ENCODE measurements around the gene DYNC2I2. TPM values are rescaled to one million over a fixed set of nuclear protein-coding genes. Genes with fewer than 3 reads are reported as not detected.
A peak's percentile ranks its signal among the peaks of the same experiment; 100 is the strongest.
"Not testable (repeated sequence)": the region's sequence is repeated elsewhere in the genome, so short reads cannot be mapped to it uniquely, and the experiment has no call there.

DYNC2I2 gene
- total RNA-seq, 1 donor from 2014 or later, result 56.1 TPM

DNA sequence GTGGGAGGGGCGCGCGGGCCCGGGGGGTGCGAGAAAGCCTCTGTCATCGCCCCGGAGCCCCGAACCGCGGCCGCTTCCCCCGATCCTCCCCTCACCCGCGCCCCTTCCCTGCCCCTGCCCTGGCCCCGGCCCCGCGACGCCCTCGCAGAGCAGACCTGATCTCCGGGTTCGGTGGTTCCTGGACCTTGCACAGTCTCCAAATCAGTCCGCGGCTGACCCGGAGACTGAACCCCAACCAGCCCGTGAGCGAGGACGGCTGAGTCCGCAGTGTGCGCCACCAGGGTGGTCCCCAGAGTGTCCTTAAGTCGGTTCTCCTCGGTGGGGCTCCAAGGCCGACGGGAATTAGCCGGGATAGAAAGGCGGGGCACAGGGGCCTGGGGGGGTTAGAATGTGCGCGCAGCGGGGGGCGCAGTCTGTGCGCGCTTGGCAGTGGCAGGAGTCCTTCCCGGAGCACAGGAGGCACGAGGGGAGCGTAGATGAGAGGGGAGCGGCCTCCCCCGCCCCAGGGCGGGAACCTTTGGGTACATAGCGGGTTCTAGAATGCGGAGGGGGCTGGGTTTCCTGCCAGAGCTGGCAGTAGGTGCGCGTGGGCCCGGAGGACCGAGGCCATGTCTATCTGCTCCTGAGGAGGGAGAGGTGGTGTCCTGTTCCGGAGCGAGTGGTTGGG, 46.4 kb upstream of the DYNC2I2 start:
- H3K36me3 ChIP-seq (ENCODE audit: control insufficient read depth, insufficient read depth, low read length), result no peaks in the 10 kb centered on the region
- H3K4me3 ChIP-seq (ENCODE audit: low read depth, low read length), result peak overlapping the region; percentile 83
- DNase-seq (ENCODE audit: low read depth), result no peak
- TF ChIP-seq, protein P1, sequence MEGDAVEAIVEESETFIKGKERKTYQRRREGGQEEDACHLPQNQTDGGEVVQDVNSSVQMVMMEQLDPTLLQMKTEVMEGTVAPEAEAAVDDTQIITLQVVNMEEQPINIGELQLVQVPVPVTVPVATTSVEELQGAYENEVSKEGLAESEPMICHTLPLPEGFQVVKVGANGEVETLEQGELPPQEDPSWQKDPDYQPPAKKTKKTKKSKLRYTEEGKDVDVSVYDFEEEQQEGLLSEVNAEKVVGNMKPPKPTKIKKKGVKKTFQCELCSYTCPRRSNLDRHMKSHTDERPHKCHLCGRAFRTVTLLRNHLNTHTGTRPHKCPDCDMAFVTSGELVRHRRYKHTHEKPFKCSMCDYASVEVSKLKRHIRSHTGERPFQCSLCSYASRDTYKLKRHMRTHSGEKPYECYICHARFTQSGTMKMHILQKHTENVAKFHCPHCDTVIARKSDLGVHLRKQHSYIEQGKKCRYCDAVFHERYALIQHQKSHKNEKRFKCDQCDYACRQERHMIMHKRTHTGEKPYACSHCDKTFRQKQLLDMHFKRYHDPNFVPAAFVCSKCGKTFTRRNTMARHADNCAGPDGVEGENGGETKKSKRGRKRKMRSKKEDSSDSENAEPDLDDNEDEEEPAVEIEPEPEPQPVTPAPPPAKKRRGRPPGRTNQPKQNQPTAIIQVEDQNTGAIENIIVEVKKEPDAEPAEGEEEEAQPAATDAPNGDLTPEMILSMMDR (IDR thresholded peaks at IDR 0.05; ENCODE audit: insufficient read depth, low read length, poor library complexity, severe bottlenecking), result no peak
- no peaks in the 10 kb centered on the region for H3K27me3 ChIP-seq (ENCODE audit: control insufficient read depth, insufficient read depth, low read length)

DNA sequence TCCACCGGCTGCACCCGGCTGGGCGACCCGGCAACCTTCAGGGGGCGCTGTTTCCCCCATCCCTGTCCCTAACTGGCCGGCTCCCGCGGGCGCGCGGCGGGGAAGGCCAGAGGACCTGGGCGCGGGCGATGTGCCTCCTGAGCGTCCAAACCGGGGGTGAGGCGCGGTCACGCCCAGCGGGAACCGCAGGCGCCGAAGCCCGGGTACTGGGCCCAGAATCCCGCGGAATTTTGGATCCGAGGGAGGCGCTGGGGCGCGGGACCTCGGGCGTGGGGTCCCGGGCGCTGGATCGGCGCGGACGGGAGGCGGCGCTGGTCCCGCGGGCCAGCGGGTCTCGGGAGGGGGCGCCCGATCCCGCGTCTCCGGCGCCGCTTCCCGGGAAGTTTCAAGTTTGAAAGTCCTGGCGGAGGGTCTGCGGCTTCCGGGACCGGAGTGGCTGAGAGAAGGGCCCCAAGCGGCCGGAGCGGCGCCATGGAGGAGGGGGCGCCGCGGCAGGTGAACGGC, 45.9 kb upstream of the DYNC2I2 start, which contains the start of gene PKN3:
TSS of gene PKN3 (plus strand) at position 59 of the 504 bp plus-strand sequence. CDS start at position 472, 413 bp downstream.
- DNase-seq (ENCODE audit: low read depth), result no peak
- Histone ChIP-seq H3K36me3 (ENCODE audit: control insufficient read depth, insufficient read depth, low read length) (no peaks in the 10 kb centered on the region), H3K27me3 (ENCODE audit: control insufficient read depth, insufficient read depth, low read length) (no peaks in the 10 kb centered on the region), H3K4me3 (ENCODE audit: low read depth, low read length) (peak within 1 kb of the TSS; percentile 83)
- TF ChIP-seq, protein P1 (IDR thresholded peaks at IDR 0.05; ENCODE audit: insufficient read depth, low read length, poor library complexity, severe bottlenecking), result peak; percentile 87

DNA sequence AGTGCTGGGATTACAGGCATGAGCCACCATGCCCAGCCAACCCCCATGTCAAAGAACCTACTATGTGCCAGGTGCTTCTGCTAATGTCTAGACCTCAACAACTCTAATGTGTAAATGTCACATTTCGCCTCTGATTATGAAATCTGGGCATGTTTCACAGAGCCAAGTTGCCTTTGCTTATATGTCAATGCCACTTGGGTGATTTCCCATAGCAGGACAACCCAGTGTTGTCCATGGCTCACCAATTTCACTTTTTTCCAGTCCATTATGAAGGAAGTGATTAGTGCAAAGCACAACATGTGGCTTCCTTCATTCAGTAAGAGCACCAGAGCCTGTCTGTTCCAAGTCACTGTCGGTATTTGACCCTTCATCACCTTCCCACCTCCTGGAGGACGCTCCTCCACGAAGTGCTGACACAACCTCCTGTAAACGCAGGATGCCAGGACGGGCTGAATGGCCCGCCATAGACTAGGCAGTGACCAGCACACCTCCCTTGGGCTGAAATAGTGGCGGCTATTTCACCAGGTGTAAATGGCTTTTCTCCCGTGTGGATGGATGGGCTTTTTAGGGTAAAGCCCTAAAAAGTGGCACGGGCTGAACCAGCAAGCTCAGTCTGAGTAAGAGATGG, 44.7 kb upstream of the DYNC2I2 start:
- TF ChIP-seq, protein P1 (IDR thresholded peaks at IDR 0.05; ENCODE audit: insufficient read depth, low read length, poor library complexity, severe bottlenecking), result no peak
- no peak overlapping the region for H3K4me3 ChIP-seq (ENCODE audit: low read depth, low read length)
- no peak for DNase-seq (ENCODE audit: low read depth)
- no peaks in the 10 kb centered on the region for H3K36me3 ChIP-seq (ENCODE audit: control insufficient read depth, insufficient read depth, low read length)
- H3K27me3 ChIP-seq (ENCODE audit: control insufficient read depth, insufficient read depth, low read length), result no peaks in the 10 kb centered on the region

DNA sequence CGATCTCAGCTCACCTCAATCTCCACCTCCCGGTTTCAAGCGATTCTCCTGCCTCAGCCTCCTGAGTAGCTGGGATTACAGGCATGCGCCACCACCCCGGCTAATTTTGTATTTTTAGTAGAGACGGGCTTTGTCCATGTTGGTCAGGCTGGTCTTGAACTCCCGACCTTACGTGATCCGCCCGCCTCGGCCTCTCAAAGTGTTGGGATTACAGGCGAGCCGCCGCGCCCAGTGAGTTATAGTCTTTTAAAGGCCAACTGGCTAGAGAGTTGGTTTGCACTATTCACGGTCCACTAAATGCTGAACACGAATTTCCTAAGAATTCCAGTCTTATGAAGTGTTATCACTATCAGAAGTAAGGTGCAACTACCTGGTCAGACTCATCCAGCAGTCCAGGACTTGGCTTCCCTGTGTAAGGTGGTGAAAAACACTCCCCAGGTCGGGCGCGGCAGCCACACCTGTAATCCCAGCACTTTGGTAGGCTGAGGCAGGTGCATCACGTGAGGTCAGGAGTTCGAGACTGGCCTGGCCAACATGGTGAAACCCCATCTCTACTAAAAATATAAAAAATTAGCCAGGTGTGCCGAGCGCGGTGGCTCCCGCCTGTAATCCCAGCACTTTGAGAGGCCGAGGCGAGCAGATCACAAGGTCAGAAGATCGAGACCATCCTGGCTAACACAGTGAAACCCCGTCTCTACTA, 42.6 kb upstream of the DYNC2I2 start:
- not testable (repeated sequence) for H3K36me3 ChIP-seq (ENCODE audit: control insufficient read depth, insufficient read depth, low read length); H3K4me3 ChIP-seq (ENCODE audit: low read depth, low read length); DNase-seq (ENCODE audit: low read depth); H3K27me3 ChIP-seq (ENCODE audit: control insufficient read depth, insufficient read depth, low read length)

DNA sequence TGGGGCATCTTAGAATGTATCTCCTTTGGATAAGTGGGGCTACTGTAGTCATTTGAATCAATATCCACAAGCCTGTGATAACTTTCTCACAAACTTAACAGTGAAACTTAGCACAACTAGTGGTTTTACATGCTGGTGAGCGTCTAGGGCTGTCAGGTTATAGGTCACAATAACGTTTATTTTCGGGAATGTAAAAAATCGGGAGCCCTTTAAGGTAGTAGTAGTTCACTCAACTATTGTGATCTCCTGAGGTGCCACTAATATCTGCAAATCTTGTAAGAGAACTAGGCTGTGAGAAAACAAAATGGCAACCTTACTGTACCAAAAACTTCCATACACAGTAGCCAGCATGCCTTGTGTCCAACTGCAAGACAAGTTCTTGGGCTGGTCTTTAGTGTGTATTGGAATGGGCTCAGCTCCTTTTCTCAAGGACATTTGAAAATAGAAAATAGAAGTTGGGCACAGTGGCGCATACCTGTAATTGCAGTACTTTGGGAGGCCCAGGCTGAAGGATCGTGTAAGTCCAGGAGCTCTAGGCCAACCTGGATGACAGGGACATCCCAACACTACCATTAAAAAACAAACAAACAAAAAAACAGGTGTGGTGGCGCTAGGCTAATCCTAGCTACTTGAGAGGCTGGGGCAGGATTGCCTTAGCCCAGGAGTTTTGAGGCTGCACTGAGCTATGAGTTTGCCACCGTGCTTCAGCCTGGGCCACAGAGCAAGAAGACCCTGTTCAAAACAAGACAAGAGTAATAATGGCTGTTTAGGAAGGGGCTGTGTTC, 40.5 kb upstream of the DYNC2I2 start:
- no peak for DNase-seq (ENCODE audit: low read depth)
- TF ChIP-seq, protein P1 (IDR thresholded peaks at IDR 0.05; ENCODE audit: insufficient read depth, low read length, poor library complexity, severe bottlenecking), result no peak
- no peaks in the 10 kb centered on the region for H3K36me3 ChIP-seq (ENCODE audit: control insufficient read depth, insufficient read depth, low read length)
- no peaks in the 10 kb centered on the region for H3K27me3 ChIP-seq (ENCODE audit: control insufficient read depth, insufficient read depth, low read length)
- H3K4me3 ChIP-seq (ENCODE audit: low read depth, low read length), result no peak overlapping the region

Measured in kidney epithelial cell (primary cell).